GM13976 (cell line): Measurements from ENCODE around the gene EIF3L.
A peak's percentile ranks its signal among the peaks of the same experiment; 100 is the strongest.

Experiments
- DNase-seq: peaks from one replicate; pipeline ENCODE4 v3.0.0; 2012; ENCODE audit warnings: low spot score
- in situ Hi-C: fragments of 300-500 bp; cut with MboI; formaldehyde crosslinking; loops from one replicate; pipeline ENCODE4 v1.12.0; 2022; ENCODE audit warnings: low sequenced_read_pairs, mixed read lengths, inconsistent platforms; ENCODE audit not compliant: unreplicated experiment
- TF ChIP-seq, protein P1 (sequence below): IDR thresholded peaks from 2 replicates; pipeline ENCODE4 v1.5.1; 2012; ENCODE audit warnings: borderline replicate concordance, mild to moderate bottlenecking; ENCODE audit not compliant: insufficient read depth; ENCODE audit errors: extremely low read depth, missing control alignments, control extremely low read depth

EIF3L gene

DNA sequence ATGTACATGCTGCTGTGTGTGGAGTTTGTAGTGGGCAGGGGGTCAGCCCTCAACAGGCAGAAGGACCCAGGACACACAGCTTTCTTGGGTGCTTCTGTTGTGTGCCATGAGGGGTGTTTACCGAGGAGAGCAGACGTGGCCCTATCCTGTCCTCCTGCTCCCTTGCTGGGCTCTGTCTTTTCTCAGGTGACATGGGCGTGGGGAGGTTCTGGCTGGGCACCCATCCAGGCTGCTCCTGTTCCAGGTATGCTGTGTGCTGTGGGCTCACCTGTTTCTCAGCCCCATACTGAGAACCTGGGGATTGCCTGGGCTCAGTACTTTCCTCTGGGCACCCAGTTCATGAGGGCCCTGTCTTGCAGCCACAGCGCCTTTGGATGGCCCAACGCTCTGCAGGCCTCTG lies 80.2 kb downstream of the EIF3L start:
- in situ Hi-C loops: no loop called here
- TF ChIP-seq, protein P1, sequence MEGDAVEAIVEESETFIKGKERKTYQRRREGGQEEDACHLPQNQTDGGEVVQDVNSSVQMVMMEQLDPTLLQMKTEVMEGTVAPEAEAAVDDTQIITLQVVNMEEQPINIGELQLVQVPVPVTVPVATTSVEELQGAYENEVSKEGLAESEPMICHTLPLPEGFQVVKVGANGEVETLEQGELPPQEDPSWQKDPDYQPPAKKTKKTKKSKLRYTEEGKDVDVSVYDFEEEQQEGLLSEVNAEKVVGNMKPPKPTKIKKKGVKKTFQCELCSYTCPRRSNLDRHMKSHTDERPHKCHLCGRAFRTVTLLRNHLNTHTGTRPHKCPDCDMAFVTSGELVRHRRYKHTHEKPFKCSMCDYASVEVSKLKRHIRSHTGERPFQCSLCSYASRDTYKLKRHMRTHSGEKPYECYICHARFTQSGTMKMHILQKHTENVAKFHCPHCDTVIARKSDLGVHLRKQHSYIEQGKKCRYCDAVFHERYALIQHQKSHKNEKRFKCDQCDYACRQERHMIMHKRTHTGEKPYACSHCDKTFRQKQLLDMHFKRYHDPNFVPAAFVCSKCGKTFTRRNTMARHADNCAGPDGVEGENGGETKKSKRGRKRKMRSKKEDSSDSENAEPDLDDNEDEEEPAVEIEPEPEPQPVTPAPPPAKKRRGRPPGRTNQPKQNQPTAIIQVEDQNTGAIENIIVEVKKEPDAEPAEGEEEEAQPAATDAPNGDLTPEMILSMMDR: no peak
- no peak for DNase-seq

DNA sequence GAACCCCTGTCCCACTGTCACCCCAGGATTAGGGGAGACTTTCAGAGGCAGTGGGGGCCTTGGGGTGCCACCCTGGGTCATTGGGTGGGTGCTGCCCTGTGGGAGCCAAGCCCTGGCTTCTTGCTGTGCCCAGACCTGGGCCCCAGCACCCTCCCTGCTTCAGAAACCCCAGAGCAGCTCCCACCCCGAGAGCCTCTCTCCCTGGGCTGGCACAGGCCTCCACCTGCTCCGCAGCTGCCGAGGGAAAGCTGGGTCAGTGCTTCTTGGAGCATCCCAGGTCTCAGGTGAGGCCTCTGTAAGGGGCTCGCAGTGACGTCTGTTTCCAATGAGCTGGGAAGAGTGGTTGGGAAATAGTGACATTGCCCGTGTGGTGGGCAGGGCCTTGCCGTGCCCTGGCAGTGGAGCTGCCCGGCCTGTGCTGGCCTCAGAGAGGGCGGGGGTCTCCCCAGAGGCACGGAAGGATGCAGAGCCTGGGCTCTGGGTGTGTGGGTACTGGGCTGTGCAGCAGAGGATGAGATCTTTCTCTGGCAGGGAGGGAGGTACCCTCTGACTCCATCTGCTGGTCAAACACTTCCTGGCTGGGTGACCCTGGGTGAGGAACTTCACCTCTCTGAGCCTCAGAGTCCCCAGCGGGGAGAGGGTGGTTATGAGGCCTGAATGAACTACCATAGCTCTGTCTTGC lies 81.2 kb downstream of the EIF3L start:
- peak; percentile 66 for DNase-seq
- in situ Hi-C loops: no loop called here
- TF ChIP-seq, protein P1: no peak

GRCh38 chr22:37930952-37931440 lies 81.8 kb downstream of the EIF3L start:
- no peak for DNase-seq
- TF ChIP-seq, protein P1: no peak
- in situ Hi-C loops: no loop called here

- in situ Hi-C loops: no loop called here
- TF ChIP-seq, protein P1: no peak
- no peak for DNase-seq
Observed at GRCh38 chr22:37931893-37932389, 82.7 kb downstream of the EIF3L start.

DNA sequence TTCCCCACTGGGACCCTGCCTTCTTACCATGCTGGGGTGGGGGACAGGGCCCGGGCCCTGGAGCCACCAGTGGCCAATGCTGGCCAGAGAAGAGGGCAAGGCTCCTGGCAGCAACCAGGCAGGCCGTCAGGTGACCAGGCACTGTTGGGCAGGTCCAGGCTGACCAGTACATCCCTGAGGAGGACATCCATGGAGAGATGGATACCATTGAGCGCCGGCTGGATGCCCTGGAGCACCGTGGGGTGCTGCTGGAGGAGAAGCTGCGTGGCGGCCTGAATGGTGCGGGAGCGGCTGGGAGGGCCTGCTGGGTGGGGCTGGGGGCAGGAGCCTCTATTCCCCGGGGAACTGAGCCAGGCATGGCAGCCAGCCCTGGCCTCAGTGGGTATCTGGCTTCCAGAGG lies 83.2 kb downstream of the EIF3L start:
- in situ Hi-C loops: no loop called here
- no peak for DNase-seq
- TF ChIP-seq, protein P1: no peak

GRCh38 chr22:37932821-37933578 lies 83.8 kb downstream of the EIF3L start:
- in situ Hi-C loops: no loop called here
- no peak for DNase-seq
- TF ChIP-seq, protein P1: no peak
